ENCODE data around the gene AFF1.

Gene AFF1

DNA sequence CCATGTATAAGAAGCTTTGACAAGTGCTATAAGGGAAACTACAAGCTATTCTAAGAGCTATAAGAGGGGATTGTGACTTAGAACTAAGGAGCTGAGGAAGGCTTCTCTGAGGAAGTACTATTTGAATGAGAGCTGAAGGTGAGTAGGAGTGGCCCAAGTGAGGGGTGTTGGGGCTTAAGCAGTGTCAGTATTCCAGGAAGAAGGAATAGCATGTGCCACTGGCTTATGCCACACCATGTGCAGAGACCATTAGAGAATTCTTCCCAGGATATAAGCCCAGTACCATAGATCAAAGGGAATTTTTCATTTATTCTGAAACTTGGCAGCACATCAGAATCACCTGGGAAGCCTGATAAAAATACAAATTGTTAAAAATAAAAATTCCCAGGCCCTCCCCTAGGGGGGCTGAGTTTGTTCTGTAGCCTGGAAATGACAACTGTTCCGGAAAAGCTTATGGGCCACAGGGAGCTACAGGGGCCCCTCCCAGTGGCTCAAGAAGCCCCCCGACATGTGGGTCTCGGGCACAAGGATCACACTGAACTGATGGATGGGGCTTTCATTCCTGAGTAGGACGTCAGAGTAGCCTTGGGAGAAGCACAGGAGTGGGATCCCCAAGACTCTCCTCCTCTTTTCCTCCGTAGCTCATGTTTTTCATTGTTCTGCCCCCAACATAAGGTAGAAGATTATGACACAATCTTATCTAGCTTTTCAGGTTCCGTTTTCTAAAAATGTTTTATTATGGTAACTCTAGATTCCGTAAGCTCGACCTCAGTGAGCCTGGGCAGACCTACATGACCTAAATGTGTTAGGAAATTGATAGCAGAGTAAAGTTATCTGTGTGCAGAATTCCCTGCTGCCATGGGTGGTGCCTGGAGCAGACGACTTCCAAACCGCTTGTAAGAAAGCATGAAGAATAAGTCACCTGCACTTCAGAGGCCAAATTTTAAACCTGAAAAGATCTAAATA lies 119.3 kb downstream of the AFF1 start:
- no peak for TF ChIP-seq TAF1 (IDR thresholded peaks at IDR 0.05; ENCODE audit: low read depth)
- no peak for TF ChIP-seq YY1 (IDR thresholded peaks at IDR 0.05; ENCODE audit: low read depth)

DNA sequence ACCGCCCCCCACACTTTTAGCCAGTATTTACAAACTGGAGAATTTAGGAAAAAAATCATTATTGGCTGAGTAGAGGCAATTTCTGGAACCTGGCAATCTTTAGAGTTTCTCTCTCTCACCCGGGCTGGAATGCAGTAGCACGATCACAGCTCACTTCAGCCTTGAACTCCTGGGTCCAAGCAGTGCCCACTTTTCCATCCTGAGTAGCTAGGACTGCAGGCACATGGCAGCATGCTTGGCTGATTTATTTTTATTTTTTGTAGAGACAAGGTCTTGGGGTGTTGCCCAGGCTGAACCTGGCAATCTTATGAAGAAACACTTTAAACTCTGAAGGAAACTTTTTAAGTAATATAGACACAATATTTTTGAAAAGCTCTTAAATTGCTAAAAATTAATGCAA lies 120.1 kb downstream of the AFF1 start:
- no peak for TF ChIP-seq RAD21 (IDR thresholded peaks at IDR 0.05; ENCODE audit: low read depth)
- no peak for TF ChIP-seq TEAD4 (IDR thresholded peaks at IDR 0.05)
- TF ChIP-seq YY1 (IDR thresholded peaks at IDR 0.05; ENCODE audit: low read depth), result no peak
- no peak for TF ChIP-seq CEBPB (IDR thresholded peaks at IDR 0.05)
- TF ChIP-seq FOXM1 (IDR thresholded peaks at IDR 0.05; ENCODE audit: borderline replicate concordance, low read depth), result no peak
- TF ChIP-seq, protein P1, sequence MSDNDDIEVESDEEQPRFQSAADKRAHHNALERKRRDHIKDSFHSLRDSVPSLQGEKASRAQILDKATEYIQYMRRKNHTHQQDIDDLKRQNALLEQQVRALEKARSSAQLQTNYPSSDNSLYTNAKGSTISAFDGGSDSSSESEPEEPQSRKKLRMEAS (IDR thresholded peaks at IDR 0.05), result no peak
- no peak for TF ChIP-seq EP300 (IDR thresholded peaks at IDR 0.05; ENCODE audit: borderline replicate concordance)
- TF ChIP-seq, protein P2, sequence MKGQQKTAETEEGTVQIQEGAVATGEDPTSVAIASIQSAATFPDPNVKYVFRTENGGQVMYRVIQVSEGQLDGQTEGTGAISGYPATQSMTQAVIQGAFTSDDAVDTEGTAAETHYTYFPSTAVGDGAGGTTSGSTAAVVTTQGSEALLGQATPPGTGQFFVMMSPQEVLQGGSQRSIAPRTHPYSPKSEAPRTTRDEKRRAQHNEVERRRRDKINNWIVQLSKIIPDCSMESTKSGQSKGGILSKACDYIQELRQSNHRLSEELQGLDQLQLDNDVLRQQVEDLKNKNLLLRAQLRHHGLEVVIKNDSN (IDR thresholded peaks at IDR 0.05), result no peak
- no peak for TF ChIP-seq NFIC (IDR thresholded peaks at IDR 0.05)
- TF ChIP-seq TCF12 (IDR thresholded peaks at IDR 0.05; ENCODE audit: low read depth), result no peak
- TF ChIP-seq, protein P3, sequence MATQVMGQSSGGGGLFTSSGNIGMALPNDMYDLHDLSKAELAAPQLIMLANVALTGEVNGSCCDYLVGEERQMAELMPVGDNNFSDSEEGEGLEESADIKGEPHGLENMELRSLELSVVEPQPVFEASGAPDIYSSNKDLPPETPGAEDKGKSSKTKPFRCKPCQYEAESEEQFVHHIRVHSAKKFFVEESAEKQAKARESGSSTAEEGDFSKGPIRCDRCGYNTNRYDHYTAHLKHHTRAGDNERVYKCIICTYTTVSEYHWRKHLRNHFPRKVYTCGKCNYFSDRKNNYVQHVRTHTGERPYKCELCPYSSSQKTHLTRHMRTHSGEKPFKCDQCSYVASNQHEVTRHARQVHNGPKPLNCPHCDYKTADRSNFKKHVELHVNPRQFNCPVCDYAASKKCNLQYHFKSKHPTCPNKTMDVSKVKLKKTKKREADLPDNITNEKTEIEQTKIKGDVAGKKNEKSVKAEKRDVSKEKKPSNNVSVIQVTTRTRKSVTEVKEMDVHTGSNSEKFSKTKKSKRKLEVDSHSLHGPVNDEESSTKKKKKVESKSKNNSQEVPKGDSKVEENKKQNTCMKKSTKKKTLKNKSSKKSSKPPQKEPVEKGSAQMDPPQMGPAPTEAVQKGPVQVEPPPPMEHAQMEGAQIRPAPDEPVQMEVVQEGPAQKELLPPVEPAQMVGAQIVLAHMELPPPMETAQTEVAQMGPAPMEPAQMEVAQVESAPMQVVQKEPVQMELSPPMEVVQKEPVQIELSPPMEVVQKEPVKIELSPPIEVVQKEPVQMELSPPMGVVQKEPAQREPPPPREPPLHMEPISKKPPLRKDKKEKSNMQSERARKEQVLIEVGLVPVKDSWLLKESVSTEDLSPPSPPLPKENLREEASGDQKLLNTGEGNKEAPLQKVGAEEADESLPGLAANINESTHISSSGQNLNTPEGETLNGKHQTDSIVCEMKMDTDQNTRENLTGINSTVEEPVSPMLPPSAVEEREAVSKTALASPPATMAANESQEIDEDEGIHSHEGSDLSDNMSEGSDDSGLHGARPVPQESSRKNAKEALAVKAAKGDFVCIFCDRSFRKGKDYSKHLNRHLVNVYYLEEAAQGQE (IDR thresholded peaks at IDR 0.05; ENCODE audit: low read depth), result no peak
- no peak for TF ChIP-seq ZBTB7A (IDR thresholded peaks at IDR 0.05; ENCODE audit: low read depth)
- no peak for TF ChIP-seq CREB1 (IDR thresholded peaks at IDR 0.05; ENCODE audit: low read depth)
- no peak for TF ChIP-seq TAF1 (IDR thresholded peaks at IDR 0.05; ENCODE audit: low read depth)
- TF ChIP-seq EGR1 (IDR thresholded peaks at IDR 0.05), result no peak

DNA sequence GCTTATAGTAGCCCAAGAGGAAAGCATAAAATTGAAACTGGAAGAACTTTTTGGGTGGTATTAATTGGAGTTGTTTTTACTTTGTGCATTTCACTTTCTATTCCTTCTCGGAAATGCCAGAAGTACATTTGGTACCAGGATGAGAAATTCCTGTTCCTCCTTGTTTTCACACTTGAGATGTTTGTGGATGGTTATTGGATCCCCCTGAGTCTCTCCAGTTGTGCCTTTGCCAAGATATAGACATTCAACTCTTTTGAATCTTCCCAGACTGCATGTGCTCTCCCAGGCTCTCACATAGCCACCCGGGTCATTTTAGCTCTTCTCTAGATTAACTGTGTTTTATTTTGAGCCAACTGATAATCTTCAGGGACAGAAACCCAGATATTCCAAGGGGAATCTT lies 120.5 kb downstream of the AFF1 start:
- no peak for TF ChIP-seq RAD21 (IDR thresholded peaks at IDR 0.05; ENCODE audit: low read depth)
- no peak for TF ChIP-seq EP300 (IDR thresholded peaks at IDR 0.05; ENCODE audit: borderline replicate concordance)

DNA sequence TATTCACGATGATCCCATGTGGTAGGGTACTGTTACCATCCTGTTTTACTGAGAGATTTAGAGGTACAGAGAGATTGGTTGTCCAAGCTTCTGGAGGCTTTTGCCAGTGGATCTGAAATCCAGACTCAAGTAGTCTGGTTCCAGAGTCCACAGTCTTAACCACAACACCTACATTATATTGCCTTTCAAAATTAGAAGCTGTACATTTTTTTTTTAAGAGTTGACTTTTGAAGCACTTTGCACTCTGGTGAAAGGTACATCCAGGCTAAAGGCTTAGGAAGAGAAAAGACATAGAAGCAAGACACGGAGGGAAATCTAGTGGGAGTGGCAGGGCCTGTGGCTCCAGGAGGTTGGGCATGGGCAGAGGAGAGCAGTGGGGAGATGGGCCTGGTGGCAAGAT lies 122.1 kb downstream of the AFF1 start:
- TF ChIP-seq EGR1 (IDR thresholded peaks at IDR 0.05) (no peak), TCF12 (IDR thresholded peaks at IDR 0.05; ENCODE audit: low read depth) (no peak)

DNA sequence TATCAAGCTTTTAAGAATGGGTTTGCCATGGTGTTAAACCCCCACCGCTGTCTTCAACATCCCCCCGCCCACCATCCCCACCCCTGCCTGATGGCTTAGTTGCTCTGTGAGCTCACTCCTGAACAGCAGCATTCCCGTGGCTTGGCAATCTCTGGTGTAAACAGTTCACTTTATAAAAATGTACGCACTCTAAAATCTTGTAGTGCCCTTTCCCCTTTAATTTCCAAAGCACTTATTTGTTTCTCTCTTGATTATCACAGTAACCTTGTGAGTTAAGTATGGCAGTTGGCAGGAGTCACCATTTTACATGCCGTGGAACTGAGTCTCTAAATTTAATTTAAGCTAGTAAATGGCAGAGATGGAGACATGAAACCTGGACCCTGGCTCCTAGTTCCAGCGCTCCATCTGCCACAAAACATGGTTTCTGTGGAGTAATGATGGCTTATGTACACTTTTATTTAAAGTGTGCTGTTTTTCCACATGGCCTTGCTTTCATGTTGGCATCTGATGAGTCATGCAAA lies 123.1 kb downstream of the AFF1 start:
- TF ChIP-seq YY1 (IDR thresholded peaks at IDR 0.05; ENCODE audit: low read depth), result no peak
- TF ChIP-seq, protein P2 (IDR thresholded peaks at IDR 0.05), result no peak
- TF ChIP-seq, protein P3 (IDR thresholded peaks at IDR 0.05; ENCODE audit: low read depth), result no peak
- TF ChIP-seq TAF1 (IDR thresholded peaks at IDR 0.05; ENCODE audit: low read depth), result no peak
- TF ChIP-seq RAD21 (IDR thresholded peaks at IDR 0.05; ENCODE audit: low read depth), result no peak
- no peak for TF ChIP-seq FOXM1 (IDR thresholded peaks at IDR 0.05; ENCODE audit: borderline replicate concordance, low read depth)
- TF ChIP-seq EP300 (IDR thresholded peaks at IDR 0.05; ENCODE audit: borderline replicate concordance), result no peak
- TF ChIP-seq CEBPB (IDR thresholded peaks at IDR 0.05), result no peak

DNA sequence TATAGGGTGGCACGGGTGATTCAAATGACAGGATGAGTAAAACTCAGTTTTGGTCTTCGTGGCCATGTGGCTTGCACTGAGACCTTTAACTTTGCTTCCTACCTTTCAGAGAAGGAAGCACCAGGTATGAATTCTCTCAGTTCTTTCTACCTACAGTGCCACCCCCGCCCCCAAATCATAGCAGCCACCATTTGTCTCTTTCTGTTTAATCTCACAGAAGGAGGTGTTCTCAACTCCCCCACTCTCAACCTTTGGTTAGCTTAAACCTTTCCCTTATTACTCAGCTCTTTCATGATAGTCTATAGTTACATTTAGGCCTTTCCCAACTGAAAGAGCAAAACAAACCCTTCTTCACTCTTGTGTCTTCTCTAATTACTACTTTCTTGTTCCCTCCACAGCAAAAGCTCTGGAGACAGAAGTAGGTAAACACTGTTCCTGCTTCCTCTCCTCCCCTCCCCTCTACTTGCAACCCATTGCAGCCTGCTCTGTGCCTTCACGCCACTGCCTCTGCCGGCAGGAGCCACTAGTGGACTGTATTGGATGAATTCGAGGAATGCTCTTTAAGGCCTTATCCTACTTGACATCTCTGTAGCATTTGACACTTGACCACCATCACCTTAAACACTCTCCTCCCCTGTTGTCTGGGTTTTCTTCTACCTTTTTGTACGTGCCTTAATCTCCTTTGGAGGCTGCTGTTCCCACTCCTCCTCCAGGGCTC lies 123.7 kb downstream of the AFF1 start:
- no peak for TF ChIP-seq TAF1 (IDR thresholded peaks at IDR 0.05; ENCODE audit: low read depth)
- TF ChIP-seq NFIC (IDR thresholded peaks at IDR 0.05), result no peak
- TF ChIP-seq, protein P3 (IDR thresholded peaks at IDR 0.05; ENCODE audit: low read depth), result no peak
- TF ChIP-seq, protein P2 (IDR thresholded peaks at IDR 0.05), result no peak
- no peak for TF ChIP-seq FOXM1 (IDR thresholded peaks at IDR 0.05; ENCODE audit: borderline replicate concordance, low read depth)
- TF ChIP-seq TCF12 (IDR thresholded peaks at IDR 0.05; ENCODE audit: low read depth), result no peak
- TF ChIP-seq TEAD4 (IDR thresholded peaks at IDR 0.05), result no peak
- no peak for TF ChIP-seq CREB1 (IDR thresholded peaks at IDR 0.05; ENCODE audit: low read depth)
- TF ChIP-seq YY1 (IDR thresholded peaks at IDR 0.05; ENCODE audit: low read depth), result no peak
- TF ChIP-seq EP300 (IDR thresholded peaks at IDR 0.05; ENCODE audit: borderline replicate concordance), result no peak
